ENCODE measurements around the gene ARMC9.
"Not testable (repeated sequence)": the region's sequence is repeated elsewhere in the genome, so short reads cannot be mapped to it uniquely, and the experiment has no call there.

- TF ChIP-seq SRF (IDR thresholded peaks at IDR 0.05; ENCODE audit: low read depth); CTCF (IDR thresholded peaks at IDR 0.05 in 2 of 3, conservative IDR thresholded peaks at IDR 0.05 in 1 of 3; ENCODE audit: borderline replicate concordance in 1 of 3, insufficient read depth in 1 of 3, low read depth in 2 of 3, low read length in 2 of 3); RAD21 (IDR thresholded peaks at IDR 0.05; ENCODE audit: low read depth); POLR2AphosphoS5 (IDR thresholded peaks at IDR 0.05; ENCODE audit: low read depth, low read length); POLR2A (IDR thresholded peaks at IDR 0.05; ENCODE audit: borderline replicate concordance, extremely low read depth, insufficient read depth, insufficient read length); ZBTB33 (IDR thresholded peaks at IDR 0.05; ENCODE audit: extremely low read depth, insufficient replicate concordance, low read length); REST (IDR thresholded peaks at IDR 0.05; ENCODE audit: low read depth); CBX3 (IDR thresholded peaks at IDR 0.05; ENCODE audit: low read depth): not testable (repeated sequence)
Observed at GRCh38 chr2:231304259-231304658, 105.8 kb downstream of the ARMC9 start.
